H9 (cell line): Measurements from ENCODE around the gene RANGAP1. TPM values are rescaled to one million over a fixed set of nuclear protein-coding genes. Genes with fewer than 3 reads are reported as not detected.

Source experiments
- DNase-seq: peaks from one replicate; pipeline ENCODE4 v3.0.0-alpha.2; 2017
- H2AFZ ChIP-seq: one replicate; pipeline ENCODE4 v1.6.1; 2013; ENCODE audit warnings: mild to moderate bottlenecking, low read length, control low read depth, moderate library complexity
- H2AK5ac ChIP-seq: 2 replicates; pipeline ENCODE4 v1.6.1; 2013; ENCODE audit warnings: low read length, control low read depth, mixed read lengths; ENCODE audit not compliant: insufficient read length
- H2BK120ac ChIP-seq: one replicate; pipeline ENCODE4 v1.6.1; 2013; ENCODE audit warnings: low read depth, mild to moderate bottlenecking, low read length, control low read depth, inconsistent platforms; ENCODE audit not compliant: poor library complexity, severe bottlenecking
- H2BK12ac ChIP-seq: 2 replicates; pipeline ENCODE4 v1.6.1; 2013; ENCODE audit warnings: low read length, control low read depth, mixed read lengths, low read depth; ENCODE audit not compliant: insufficient read length
- H2BK15ac ChIP-seq: 2 replicates; pipeline ENCODE4 v1.6.1; 2013; ENCODE audit warnings: low read depth, low read length, control low read depth
- H2BK20ac ChIP-seq: one replicate; pipeline ENCODE4 v1.6.1; 2013; ENCODE audit warnings: low read depth, mild to moderate bottlenecking, low read length, control low read depth, inconsistent platforms; ENCODE audit not compliant: poor library complexity, severe bottlenecking
- H2BK5ac ChIP-seq: 2 replicates; pipeline ENCODE4 v1.6.1; 2013; ENCODE audit warnings: low read length, control low read depth, mixed read lengths; ENCODE audit not compliant: insufficient read length
- H3K14ac ChIP-seq: 2 replicates; pipeline ENCODE4 v1.6.1; 2013; ENCODE audit warnings: low read length, control low read depth; ENCODE audit not compliant: insufficient read depth
- H3K18ac ChIP-seq: 2 replicates; pipeline ENCODE4 v1.6.1; 2013; ENCODE audit warnings: low read depth, mild to moderate bottlenecking, mixed read lengths, low read length, control low read depth; ENCODE audit not compliant: insufficient read length
- H3K23ac ChIP-seq: 2 replicates; pipeline ENCODE4 v1.6.1; 2013; ENCODE audit warnings: low read length, control low read depth, mixed read lengths, low read depth; ENCODE audit not compliant: insufficient read length
- H3K23me2 ChIP-seq: 2 replicates; pipeline ENCODE4 v1.6.1; 2013; ENCODE audit warnings: low read depth, mild to moderate bottlenecking, mixed read lengths, low read length, control low read depth; ENCODE audit not compliant: insufficient read length, poor library complexity, severe bottlenecking
- H3K27ac ChIP-seq: 2 replicates; pipeline ENCODE4 v1.5.1; 2013; ENCODE audit warnings: low read length, control low read depth, mixed read lengths, low read depth; ENCODE audit not compliant: insufficient read length
- H3K27me3 ChIP-seq: 2 replicates; pipeline ENCODE4 v1.6.1; 2013; ENCODE audit warnings: low read length, control low read depth, inconsistent platforms; ENCODE audit not compliant: insufficient read depth
- H3K4ac ChIP-seq: 2 replicates; pipeline ENCODE4 v1.6.1; 2013; ENCODE audit warnings: low read depth, mild to moderate bottlenecking, control low read depth, inconsistent platforms, low read length, moderate library complexity
- H3K4me1 ChIP-seq: 2 replicates; pipeline ENCODE4 v1.6.1; 2013; ENCODE audit warnings: low read length, control low read depth, inconsistent platforms; ENCODE audit not compliant: insufficient read depth
- H3K4me2 ChIP-seq: 2 replicates; pipeline ENCODE4 v1.6.1; 2013; ENCODE audit warnings: low read length, control low read depth, mixed read lengths; ENCODE audit not compliant: insufficient read length, insufficient read depth
- H3K56ac ChIP-seq: 2 replicates; pipeline ENCODE4 v1.6.1; 2013; ENCODE audit warnings: low read depth, mild to moderate bottlenecking, mixed read lengths, low read length, control low read depth; ENCODE audit not compliant: insufficient read length
- H3K79me1 ChIP-seq: 2 replicates; pipeline ENCODE4 v1.6.1; 2013; ENCODE audit warnings: low read depth, mild to moderate bottlenecking, moderate library complexity, low read length, control low read depth, inconsistent platforms; ENCODE audit not compliant: insufficient read depth, poor library complexity, severe bottlenecking
- H3K79me2 ChIP-seq: 2 replicates; pipeline ENCODE4 v1.6.1; 2013; ENCODE audit warnings: low read length, control low read depth, inconsistent platforms; ENCODE audit not compliant: insufficient read depth
- H3K9ac ChIP-seq: 2 replicates; pipeline ENCODE4 v1.6.1; 2013; ENCODE audit warnings: low read length, control low read depth, mixed read lengths; ENCODE audit not compliant: insufficient read length; ENCODE audit errors: extremely low read depth
- H3K9me3 ChIP-seq: one replicate; pipeline ENCODE4 v1.6.1; 2013; ENCODE audit warnings: low read depth, low read length, inconsistent platforms; ENCODE audit not compliant: control insufficient read depth
- H3T11ph ChIP-seq: one replicate; pipeline ENCODE4 v1.6.1; 2013; ENCODE audit warnings: mild to moderate bottlenecking, low read length, control low read depth, inconsistent platforms
- H4K20me1 ChIP-seq: one replicate; pipeline ENCODE4 v1.6.1; 2013; ENCODE audit not compliant: control insufficient read depth, insufficient read length, insufficient read depth
- H4K5ac ChIP-seq: 2 replicates; pipeline ENCODE4 v1.6.1; 2013; ENCODE audit warnings: low read depth, mild to moderate bottlenecking, mixed read lengths, low read length, control low read depth; ENCODE audit not compliant: insufficient read length
- H4K8ac ChIP-seq: replicated peaks from 2 replicates; pipeline ENCODE4 v1.6.1; 2013; ENCODE audit warnings: low read length, control low read depth, mixed read lengths, low read depth; ENCODE audit not compliant: insufficient read length
- H4K91ac ChIP-seq: 2 replicates; pipeline ENCODE4 v1.6.1; 2013; ENCODE audit warnings: low read depth, mild to moderate bottlenecking, moderate library complexity, mixed read lengths, low read length, control low read depth; ENCODE audit not compliant: insufficient read length
- H3K27ac Mint-ChIP-seq, 3 experiments: 2 replicates in 2 of 3; 3 replicates in 1 of 3; pipeline ENCODE4 v1.8.0; 2020 to 2021; ENCODE audit warnings: mixed read lengths in 3 of 3, mild to moderate bottlenecking in 1 of 3, moderate library complexity in 1 of 3
- H3K27me3 Mint-ChIP-seq: 2 replicates; pipeline ENCODE4 v1.8.0; 2021; ENCODE audit warnings: low read depth, mild to moderate bottlenecking, moderate library complexity, mixed read lengths
- H3K36me3 Mint-ChIP-seq, 3 experiments: 2 replicates in 2 of 3; 3 replicates in 1 of 3; pipeline ENCODE4 v1.8.0; 2020 to 2021; ENCODE audit warnings: low read depth in 3 of 3, mixed read lengths in 3 of 3; ENCODE audit not compliant: insufficient read depth in 1 of 3
- H3K4me1 Mint-ChIP-seq, 2 experiments: 2 replicates each; pipeline ENCODE4 v1.8.0; 2020; ENCODE audit warnings: mixed read lengths in 2 of 2
- H3K4me3 Mint-ChIP-seq, 2 experiments: 2 replicates in 1 of 2; 3 replicates in 1 of 2; pipeline ENCODE4 v1.8.0; 2020 to 2021; ENCODE audit warnings: mild to moderate bottlenecking in 2 of 2, mixed read lengths in 2 of 2, moderate library complexity in 1 of 2
- H3K9me3 Mint-ChIP-seq, 2 experiments: 2 replicates in 1 of 2; 3 replicates in 1 of 2; pipeline ENCODE4 v1.8.0; 2020; ENCODE audit warnings: mild to moderate bottlenecking in 2 of 2, mixed read lengths in 2 of 2, moderate library complexity in 1 of 2
- WGBS: extraction: QIAGEN DNeasy Blood & Tissue Kit; methylation state at CpG from one replicate; pipeline ENCODE4 v1.1.7; 2013; ENCODE audit warnings: missing lambda C conversion rate, low lambda C conversion rate, mixed read lengths; ENCODE audit not compliant: insufficient read length; ENCODE audit errors: extremely low coverage; 5-methylcytosine and 5-hydroxymethylcytosine counted together
- total RNA-seq: library from RNA; stranded (reverse); gene quantifications from 2 replicates; pipeline ENCODE4 v1.2.1, GENCODE V29; 2021
- TF ChIP-seq, protein P1 (sequence below): fragments of 200-600 bp; sonication (generic); conservative IDR thresholded peaks from 3 replicates; pipeline ENCODE4 v1.8.0; 2021; ENCODE audit warnings: antibody characterized with exemption, mild to moderate bottlenecking

Gene RANGAP1
- total RNA-seq, 1 experiment from 2014 or later, result 130 TPM

DNA sequence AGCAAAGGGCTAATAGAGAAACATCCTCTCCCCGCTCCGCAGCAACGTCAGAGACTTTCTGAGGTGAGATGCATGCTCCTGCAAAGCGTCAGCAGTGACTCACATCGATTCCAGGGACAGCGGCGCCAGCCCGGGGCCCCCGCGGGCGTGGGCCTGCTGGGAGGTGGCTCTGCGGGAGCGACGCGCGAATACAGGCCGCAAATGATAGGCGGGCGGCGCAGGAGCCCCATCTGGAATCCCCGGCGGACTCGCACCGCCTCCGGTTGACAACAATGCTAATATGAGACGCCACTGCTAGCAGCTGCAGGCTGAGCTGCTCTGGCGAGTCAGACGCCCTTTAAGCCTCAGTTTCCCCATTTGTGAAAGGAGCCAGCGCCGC, 557 bp downstream of the RANGAP1 start:
- Histone ChIP-seq H3K9ac (peak overlapping the region; percentile 5), H3T11ph (no peak overlapping the region), H2BK15ac (no peak overlapping the region), H2AFZ (no peak overlapping the region), H3K18ac (no peak overlapping the region), H3K9me3 (no peaks in the 10 kb centered on the region), H4K5ac (no peak overlapping the region), H3K27me3 (no peaks in the 10 kb centered on the region), H3K23me2 (peaks cover 11% of the 10 kb centered on the region), H2BK12ac (no peak overlapping the region), H3K27ac (no peak overlapping the region), H2AK5ac (no peak overlapping the region), H4K8ac (no peak overlapping the region), H3K4ac (no peak overlapping the region), H3K79me2 (peaks cover 17% of the 10 kb centered on the region; the same call in 1 of the 2 replicates), H3K14ac (peak overlapping the region; percentile 82), H4K20me1 (no peaks in the 10 kb centered on the region), H2BK120ac (no peak overlapping the region), H3K56ac (no peak overlapping the region), H3K4me2 (peak overlapping the region; percentile 67), H2BK20ac (no peak overlapping the region), H3K4me1 (peaks cover 6% of the 10 kb centered on the region; the same call in 1 of the 2 replicates), H3K79me1 (peaks cover 13% of the 10 kb centered on the region), H3K23ac (no peak overlapping the region), H2BK5ac (no peak overlapping the region), H4K91ac (no peak overlapping the region)
- DNase-seq, result peak; percentile 48
- no CpG with 5 or more reads among the region's 30 CpGs for WGBS
- TF ChIP-seq, protein P1, sequence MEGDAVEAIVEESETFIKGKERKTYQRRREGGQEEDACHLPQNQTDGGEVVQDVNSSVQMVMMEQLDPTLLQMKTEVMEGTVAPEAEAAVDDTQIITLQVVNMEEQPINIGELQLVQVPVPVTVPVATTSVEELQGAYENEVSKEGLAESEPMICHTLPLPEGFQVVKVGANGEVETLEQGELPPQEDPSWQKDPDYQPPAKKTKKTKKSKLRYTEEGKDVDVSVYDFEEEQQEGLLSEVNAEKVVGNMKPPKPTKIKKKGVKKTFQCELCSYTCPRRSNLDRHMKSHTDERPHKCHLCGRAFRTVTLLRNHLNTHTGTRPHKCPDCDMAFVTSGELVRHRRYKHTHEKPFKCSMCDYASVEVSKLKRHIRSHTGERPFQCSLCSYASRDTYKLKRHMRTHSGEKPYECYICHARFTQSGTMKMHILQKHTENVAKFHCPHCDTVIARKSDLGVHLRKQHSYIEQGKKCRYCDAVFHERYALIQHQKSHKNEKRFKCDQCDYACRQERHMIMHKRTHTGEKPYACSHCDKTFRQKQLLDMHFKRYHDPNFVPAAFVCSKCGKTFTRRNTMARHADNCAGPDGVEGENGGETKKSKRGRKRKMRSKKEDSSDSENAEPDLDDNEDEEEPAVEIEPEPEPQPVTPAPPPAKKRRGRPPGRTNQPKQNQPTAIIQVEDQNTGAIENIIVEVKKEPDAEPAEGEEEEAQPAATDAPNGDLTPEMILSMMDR, result no peak
- peaks cover 25 to 35% (median 34%) of the 10 kb centered on the region in 3 experiments for H3K36me3 Mint-ChIP-seq
- H3K27ac Mint-ChIP-seq, result peak overlapping the region; percentile 85 to 98 (median 97); a peak in 6 of 7 replicates
- peaks cover 31 to 37% of the 10 kb centered on the region in 2 experiments for H3K4me1 Mint-ChIP-seq
- no peaks in the 10 kb centered on the region for H3K9me3 Mint-ChIP-seq
- H3K27me3 Mint-ChIP-seq, result no peaks in the 10 kb centered on the region
- H3K4me3 Mint-ChIP-seq, result peak overlapping the region; percentile 90 to 95
